T-cell (primary cell): Measurements from ENCODE around the gene RNF4. TPM values are rescaled to one million over a fixed set of nuclear protein-coding genes. Genes with fewer than 3 reads are reported as not detected.

Experiments
- ATAC-seq, 4 experiments: fragments of 200-7000 bp in 3 of 4; fragments of 150-1000 bp in 1 of 4; cut with Tn5 transposase; replicated peaks in 1 of 4; 1 replicate in 3 of 4; 2 replicates in 1 of 4; pipeline ENCODE4 v1.10.0; 2021; ENCODE audit warnings: moderate library complexity in 3 of 4, mild to moderate bottlenecking in 2 of 4, moderate number of reproducible peaks in 1 of 4
- CTCF ChIA-PET, 2 donors: fragments of 300-600 bp; sonication (Branson Sonifier 250); formaldehyde crosslinking; loops; one replicate each; lab custom pipeline; 2022; ENCODE audit warnings: antibody characterized with exemption in 2 of 2; lab: Charles Lee
- POLR2A ChIA-PET, 2 donors: fragments of 300-600 bp; sonication (Branson Sonifier 250); formaldehyde crosslinking; loops; one replicate each; lab custom pipeline; 2022; ENCODE audit warnings: antibody characterized with exemption in 2 of 2; lab: Charles Lee
- DNase-seq, 35 experiments: peaks; one replicate each; pipeline versions ENCODE4 v3.0.0 to v3.0.0-alpha.2; 2013 to 2023
- H3K27ac ChIP-seq: one replicate; pipeline ENCODE4 v1.5.1; 2013; ENCODE audit warnings: low read length
- H3K27me3 ChIP-seq, 2 experiments: replicated peaks in 1 of 2; 1 replicate in 1 of 2; 2 replicates in 1 of 2; pipeline versions ENCODE4 v1.6.1 to v1.7.0; 2013; ENCODE audit warnings: low read length in 1 of 2, mixed read lengths in 1 of 2; ENCODE audit not compliant: control insufficient read depth in 2 of 2, insufficient read depth in 2 of 2; ENCODE audit errors: extremely low read depth in 1 of 2
- H3K36me3 ChIP-seq, 2 donors: 1 replicate in 1 of 2; 2 replicates in 1 of 2; pipeline versions ENCODE4 v1.6.1 to v1.7.0; 2013; ENCODE audit warnings: low read length in 1 of 2; ENCODE audit not compliant: control insufficient read depth in 2 of 2, insufficient read depth in 1 of 2; ENCODE audit errors: extremely low read depth in 1 of 2
- H3K4me1 ChIP-seq, 2 experiments: 1 replicate in 1 of 2; 2 replicates in 1 of 2; pipeline versions ENCODE4 v1.6.1 to v1.7.0; 2013; ENCODE audit warnings: low read length in 2 of 2, mixed read lengths in 1 of 2; ENCODE audit not compliant: insufficient read depth in 2 of 2, control insufficient read depth in 1 of 2; ENCODE audit errors: extremely low read depth in 1 of 2
- H3K4me3 ChIP-seq, 2 donors: 1 replicate in 1 of 2; 2 replicates in 1 of 2; pipeline versions ENCODE4 v1.5.1 to v1.7.0; 2013; ENCODE audit warnings: mild to moderate bottlenecking in 2 of 2, low read length in 1 of 2, moderate library complexity in 1 of 2; ENCODE audit not compliant: control insufficient read depth in 1 of 2; ENCODE audit errors: extremely low read depth in 1 of 2
- H3K9me3 ChIP-seq: 2 replicates; pipeline ENCODE4 v1.7.0; 2013
- H3K27ac Mint-ChIP-seq, 2 donors: one replicate each; pipeline ENCODE4 v1.8.0; 2020 to 2021; ENCODE audit warnings: mild to moderate bottlenecking in 2 of 2, mixed read lengths in 2 of 2
- H3K27me3 Mint-ChIP-seq, 2 donors: one replicate each; pipeline ENCODE4 v1.8.0; 2021 to 2022; ENCODE audit warnings: mixed read lengths in 2 of 2
- H3K36me3 Mint-ChIP-seq: one replicate; pipeline ENCODE4 v1.8.0; 2021; ENCODE audit warnings: mixed read lengths
- H3K4me1 Mint-ChIP-seq, 3 donors: one replicate each; pipeline ENCODE4 v1.8.0; 2020 to 2022; ENCODE audit warnings: mixed read lengths in 3 of 3, mild to moderate bottlenecking in 1 of 3
- H3K4me3 Mint-ChIP-seq, 3 donors: one replicate each; pipeline ENCODE4 v1.8.0; 2020 to 2022; ENCODE audit warnings: mild to moderate bottlenecking in 3 of 3, mixed read lengths in 3 of 3, moderate library complexity in 3 of 3
- H3K9me3 Mint-ChIP-seq, 3 donors: one replicate each; pipeline ENCODE4 v1.8.0; 2020 to 2022; ENCODE audit warnings: mixed read lengths in 3 of 3
- WGBS: methylation state at CpG from one replicate; pipeline ENCODE4 v1.1.5; 2013; ENCODE audit warnings: missing lambda C conversion rate; ENCODE audit not compliant: insufficient coverage; 5-methylcytosine and 5-hydroxymethylcytosine counted together
- total RNA-seq, 35 experiments: library from RNA in 6 of 35; stranded (reverse) in 6 of 35; fragments of 120-200 nt in 1 of 35; gene quantifications; one replicate each; pipeline versions ENCODE4 v1.2.1 to v1.2.4 and lab custom pipeline; 2013 to 2026

RNF4 gene
- total RNA-seq, 5 donors from 2014 or later (not counting 1 experiment from before 2014, with no cell fraction given), result 89.2 to 107 (median 104) TPM

DNA sequence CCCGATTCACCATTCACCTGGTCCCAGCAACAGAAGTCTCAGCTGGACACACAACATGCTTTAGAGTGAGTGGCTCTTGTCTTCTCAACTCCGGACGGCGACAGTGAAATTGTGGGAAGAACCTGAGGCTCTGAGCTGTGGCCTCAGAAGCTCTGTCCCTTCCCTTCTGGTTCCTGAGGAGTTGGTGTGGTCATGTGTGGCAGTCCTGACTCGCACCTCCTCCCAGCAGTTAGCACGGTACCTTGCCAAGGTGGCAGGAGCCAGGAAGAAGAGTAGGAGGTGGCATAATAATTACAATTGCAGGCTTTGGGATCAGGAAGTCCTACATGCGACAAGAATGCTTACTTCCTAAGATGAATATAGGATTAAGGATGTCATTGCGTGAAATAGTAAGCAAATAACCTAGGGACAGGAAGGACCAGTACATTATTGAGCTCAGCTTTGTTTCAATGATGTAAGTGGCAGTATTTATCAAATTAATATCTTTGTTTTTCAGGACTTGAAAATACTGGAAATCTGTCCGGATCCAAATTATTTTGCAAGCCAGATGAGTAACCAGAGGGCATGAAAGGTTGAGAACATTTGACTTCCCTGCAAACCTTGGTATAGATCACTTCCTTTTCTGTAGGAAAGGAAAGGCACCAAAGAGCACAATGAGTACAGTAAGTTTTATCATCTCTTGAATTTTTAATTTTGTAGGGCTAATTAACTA lies 21.1 kb downstream of the RNF4 start:
- Histone ChIP-seq H3K4me3 (no peak overlapping the region), H3K36me3 (peaks cover 4 to 44% of the 10 kb centered on the region in 2 donors), H3K27ac (no peak overlapping the region), H3K9me3 (no peaks in the 10 kb centered on the region), H3K4me1 (peaks cover 17 to 39% of the 10 kb centered on the region in 2 experiments), H3K27me3 (no peaks in the 10 kb centered on the region)
- H3K4me1 Mint-ChIP-seq, result peaks cover 50 to 60% (median 60%) of the 10 kb centered on the region in 3 donors
- WGBS, result 97% methylated on average over 5 of the region's 9 CpGs
- H3K27ac Mint-ChIP-seq, result peak overlapping the region in 1 of 2 donors; percentile 46
- POLR2A ChIA-PET, result interaction anchor here in 1 of 2 donors (0.6 kb wide), 1 partner anchor 591 kb away, joined by 5 read pairs; no protein-coding TSS in a partner anchor
- no peak for DNase-seq
- CTCF ChIA-PET, result interaction anchor here in 1 of 2 donors (0.6 kb wide), 1 partner anchor 22 kb away, joined by 3 read pairs; no protein-coding TSS in a partner anchor
- H3K4me3 Mint-ChIP-seq, result no peak overlapping the region
- H3K36me3 Mint-ChIP-seq, result peaks cover 25% of the 10 kb centered on the region
- no peak for ATAC-seq
- H3K9me3 Mint-ChIP-seq, result no peaks in the 10 kb centered on the region
- H3K27me3 Mint-ChIP-seq, result no peaks in the 10 kb centered on the region

DNA sequence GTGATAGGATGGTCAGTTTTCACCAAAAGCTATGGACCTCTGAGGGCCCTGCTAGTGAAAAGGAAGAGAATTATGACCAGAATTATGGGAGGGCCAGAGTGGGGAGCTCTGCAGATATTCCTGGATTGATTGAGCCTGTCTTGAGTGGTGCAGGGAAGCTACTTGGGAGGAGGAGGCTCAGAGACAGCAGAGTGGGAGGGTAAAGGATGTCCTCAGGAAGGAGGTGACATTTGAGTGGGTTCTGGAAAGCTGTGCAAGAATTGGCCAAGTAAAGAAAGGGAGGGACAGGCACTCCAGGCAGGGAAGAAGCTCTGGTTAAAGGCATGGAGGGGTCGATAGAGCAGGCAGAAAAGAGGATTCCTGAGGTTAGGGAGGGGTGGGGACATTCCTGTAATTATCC lies 24.1 kb downstream of the RNF4 start:
- ATAC-seq (no peak), DNase-seq (no peak)
- peak overlapping the region; percentile 7 to 55 for H3K27ac Mint-ChIP-seq
- WGBS, result no CpG with 5 or more reads among the region's 1 CpG
- Histone ChIP-seq H3K4me1 (peaks cover 0 to 9% of the 10 kb centered on the region in 2 experiments), H3K27me3 (no peaks in the 10 kb centered on the region), H3K4me3 (no peak overlapping the region), H3K27ac (no peak overlapping the region), H3K9me3 (no peaks in the 10 kb centered on the region), H3K36me3 (peaks cover 12 to 70% of the 10 kb centered on the region in 2 donors)
- no peaks in the 10 kb centered on the region for H3K9me3 Mint-ChIP-seq
- H3K36me3 Mint-ChIP-seq, result peaks cover 39% of the 10 kb centered on the region
- peaks cover 27 to 37% (median 36%) of the 10 kb centered on the region in 3 donors for H3K4me1 Mint-ChIP-seq
- ChIA-PET CTCF (interaction anchor here in 1 of 2 donors (0.7 kb wide), 1 partner anchor 262 kb away, joined by 3 read pairs; no protein-coding TSS in a partner anchor), POLR2A (no interaction called here)
- no peaks in the 10 kb centered on the region for H3K27me3 Mint-ChIP-seq
- no peak overlapping the region for H3K4me3 Mint-ChIP-seq

GRCh38 chr4:2494992-2495391 lies 26.1 kb downstream of the RNF4 start:
- ChIA-PET POLR2A (interaction anchor here (0.6 kb wide), 2 partner anchors 26 to 187 kb away, joined by 4 to 5 read pairs; no protein-coding TSS in a partner anchor), CTCF (no interaction called here)
- no peaks in the 10 kb centered on the region for H3K9me3 ChIP-seq
- H3K27ac ChIP-seq, result no peak overlapping the region
- H3K4me3 Mint-ChIP-seq, result no peak overlapping the region
- no peaks in the 10 kb centered on the region for H3K9me3 Mint-ChIP-seq
- H3K4me1 Mint-ChIP-seq, result peaks cover 16 to 21% (median 20%) of the 10 kb centered on the region in 3 donors
- H3K4me3 ChIP-seq, result no peak overlapping the region
- WGBS, result no CpG with 5 or more reads among the region's 3 CpGs
- no peaks in the 10 kb centered on the region for H3K27me3 Mint-ChIP-seq
- H3K36me3 Mint-ChIP-seq, result peaks cover 36% of the 10 kb centered on the region
- DNase-seq, result no peak
- H3K27ac Mint-ChIP-seq, result no peak overlapping the region
- ATAC-seq, result no peak
- H3K36me3 ChIP-seq, result peaks cover 12 to 80% of the 10 kb centered on the region in 2 donors
- no peaks in the 10 kb centered on the region for H3K27me3 ChIP-seq
- no peaks in the 10 kb centered on the region for H3K4me1 ChIP-seq

GRCh38 chr4:2497324-2497723 lies 28.4 kb downstream of the RNF4 start:
- no peak overlapping the region for H3K27ac Mint-ChIP-seq
- no peaks in the 10 kb centered on the region for H3K9me3 Mint-ChIP-seq
- H3K4me1 ChIP-seq, result no peaks in the 10 kb centered on the region
- peaks cover 43% of the 10 kb centered on the region for H3K36me3 Mint-ChIP-seq
- no peak overlapping the region for H3K4me3 ChIP-seq
- no peaks in the 10 kb centered on the region for H3K27me3 ChIP-seq
- no peak overlapping the region for H3K4me3 Mint-ChIP-seq
- no peak for ATAC-seq
- H3K27me3 Mint-ChIP-seq, result no peaks in the 10 kb centered on the region
- H3K27ac ChIP-seq, result no peak overlapping the region
- POLR2A ChIA-PET, result interaction anchor here in 1 of 2 donors (0.5 kb wide), 1 partner anchor 286 kb away, joined by 3 read pairs; no protein-coding TSS in a partner anchor
- no peaks in the 10 kb centered on the region for H3K9me3 ChIP-seq
- no peak for DNase-seq
- H3K36me3 ChIP-seq, result peaks cover 23 to 82% of the 10 kb centered on the region in 2 donors
- peaks cover 10 to 17% (median 14%) of the 10 kb centered on the region in 3 donors for H3K4me1 Mint-ChIP-seq
- CTCF ChIA-PET, result interaction anchor here in 1 of 2 donors (0.7 kb wide), 1 partner anchor 12 kb away, joined by 3 read pairs; no protein-coding TSS in a partner anchor
- WGBS, result no CpG with 5 or more reads among the region's 4 CpGs

GRCh38 chr4:2497931-2498330 lies 29.0 kb downstream of the RNF4 start:
- no peak overlapping the region for H3K27ac ChIP-seq
- no peaks in the 10 kb centered on the region for H3K9me3 ChIP-seq
- Mint-ChIP-seq H3K9me3 (no peaks in the 10 kb centered on the region), H3K27me3 (no peaks in the 10 kb centered on the region), H3K36me3 (peaks cover 37% of the 10 kb centered on the region), H3K27ac (no peak overlapping the region), H3K4me3 (no peak overlapping the region), H3K4me1 (peaks cover 4 to 11% (median 9%) of the 10 kb centered on the region in 3 donors)
- CTCF ChIA-PET, result no interaction called here
- no peaks in the 10 kb centered on the region for H3K4me1 ChIP-seq
- H3K27me3 ChIP-seq, result no peaks in the 10 kb centered on the region
- DNase-seq (no peak), ATAC-seq (no peak)
- 97% methylated on average over 4 of the region's 9 CpGs for WGBS
- H3K4me3 ChIP-seq, result no peak overlapping the region
- POLR2A ChIA-PET, result no interaction called here
- H3K36me3 ChIP-seq, result peaks cover 26 to 78% of the 10 kb centered on the region in 2 donors

DNA sequence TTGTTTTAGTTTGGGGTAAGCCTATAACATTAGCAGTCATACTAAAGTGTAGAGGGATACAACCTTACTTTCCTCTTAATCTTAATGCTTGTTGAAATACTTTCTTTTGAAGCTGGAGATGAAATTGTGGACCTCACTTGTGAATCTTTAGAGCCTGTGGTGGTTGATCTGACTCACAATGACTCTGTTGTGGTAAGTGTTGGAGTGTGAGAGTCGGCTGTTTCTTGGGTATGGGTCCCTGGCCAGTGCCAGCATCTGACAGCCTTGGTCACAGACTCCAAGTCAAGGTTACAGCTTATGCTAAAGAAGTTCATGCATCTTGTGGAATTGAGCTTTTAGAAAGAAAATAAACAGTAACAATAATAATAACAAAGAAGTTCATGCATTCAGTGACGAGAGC lies 31.6 kb downstream of the RNF4 start:
- H3K27ac ChIP-seq, result no peak overlapping the region
- H3K4me3 Mint-ChIP-seq, result no peak overlapping the region
- CTCF ChIA-PET, result interaction anchor here in 1 of 2 donors (0.6 kb wide), 2 partner anchors 37 to 626 kb away, joined by 3 read pairs; no protein-coding TSS in a partner anchor
- no peaks in the 10 kb centered on the region for H3K27me3 ChIP-seq
- no peak for DNase-seq
- H3K27ac Mint-ChIP-seq, result peak overlapping the region in 1 of 2 donors; percentile 19
- H3K9me3 ChIP-seq, result no peaks in the 10 kb centered on the region
- no peaks in the 10 kb centered on the region for H3K4me1 ChIP-seq
- POLR2A ChIA-PET, result interaction anchor here in 1 of 2 donors (0.6 kb wide), 1 partner anchor 51 kb away, joined by 5 read pairs; no protein-coding TSS in a partner anchor
- no peak for ATAC-seq
- no peak overlapping the region for H3K4me3 ChIP-seq
- H3K4me1 Mint-ChIP-seq, result peaks cover 7% of the 10 kb centered on the region in 3 donors
- H3K36me3 ChIP-seq, result peaks cover 23 to 77% of the 10 kb centered on the region in 2 donors
- no peaks in the 10 kb centered on the region for H3K27me3 Mint-ChIP-seq
- WGBS, result no CpG with 5 or more reads among the region's 2 CpGs
- peaks cover 36% of the 10 kb centered on the region for H3K36me3 Mint-ChIP-seq
- H3K9me3 Mint-ChIP-seq, result no peaks in the 10 kb centered on the region
